HG03378 (cell line): ENCODE results near the gene ATE1.
A peak's percentile ranks its signal among the peaks of the same experiment; 100 is the strongest.
"Not testable (repeated sequence)": the region's sequence is repeated elsewhere in the genome, so short reads cannot be mapped to it uniquely, and the experiment has no call there.

Source experiments
- ATAC-seq: cut with Tn5 transposase; IDR thresholded peaks from one replicate; pipeline ENCODE4 v1.9.1; 2021; ENCODE audit warnings: mild to moderate bottlenecking, moderate library complexity; ENCODE audit not compliant: unreplicated experiment

ATE1 gene

DNA sequence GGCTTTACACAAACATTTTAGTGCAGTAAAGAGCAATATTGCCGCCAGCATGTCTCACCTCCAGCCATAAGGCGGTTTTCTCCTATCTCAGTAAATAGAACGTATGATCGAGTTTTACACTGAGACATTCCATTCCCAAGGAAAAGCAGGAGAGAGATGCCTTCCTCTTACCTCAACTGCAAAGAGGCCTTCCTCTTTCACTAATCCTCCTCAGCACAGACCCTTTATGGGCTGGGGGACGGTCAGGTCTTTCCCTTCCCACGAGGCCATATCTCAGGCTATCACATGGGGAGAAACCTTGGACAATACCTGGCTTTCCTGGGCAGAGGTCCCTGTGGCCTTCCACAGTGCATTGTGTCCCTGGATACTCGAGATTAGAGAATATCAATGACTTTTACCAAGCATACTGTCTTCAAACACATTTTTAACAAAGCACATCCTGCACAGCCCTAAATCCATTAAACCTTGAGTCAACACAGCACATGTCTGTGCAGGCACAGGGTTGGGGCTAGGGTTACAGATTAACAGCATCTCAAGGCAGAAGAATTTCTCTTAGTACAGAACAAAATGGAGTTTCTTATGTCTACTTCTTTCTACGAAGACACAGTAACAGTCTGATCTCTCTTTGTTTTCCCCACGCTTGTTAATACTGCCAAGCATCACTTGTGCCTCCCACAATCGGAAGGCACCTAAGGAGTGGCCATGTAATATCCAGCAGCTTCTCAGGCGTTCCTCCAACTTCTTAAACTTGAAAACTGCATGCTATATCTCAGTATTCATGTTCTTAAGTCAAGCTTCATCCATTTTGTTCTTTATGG lies 2.6 kb upstream of the ATE1 start:
- ATAC-seq, result not testable (repeated sequence)

- ATAC-seq, result not testable (repeated sequence)
Observed at GRCh38 chr10:121929585-121930267, 1.9 kb upstream of the ATE1 start.

DNA sequence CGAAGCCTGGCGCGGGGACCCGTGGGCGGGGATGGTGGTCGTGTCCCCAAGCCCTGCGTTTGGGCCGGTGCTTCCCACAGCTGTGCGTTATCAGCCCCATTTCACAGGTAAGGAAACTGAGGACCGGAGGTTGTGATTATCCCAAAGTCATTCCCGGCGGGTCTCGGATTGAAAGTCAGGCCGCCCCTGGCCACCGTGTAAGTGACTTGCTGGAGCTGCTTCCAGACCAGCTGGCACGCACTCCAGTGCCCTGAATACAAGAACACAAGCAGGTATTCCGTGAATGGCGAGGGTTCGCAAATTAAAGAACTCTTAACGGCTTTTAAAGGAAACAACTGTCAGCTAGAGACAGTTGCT lies 675 bp upstream of the ATE1 start:
- peak; percentile 12 for ATAC-seq

- ATAC-seq, result peak; percentile 39
Observed at GRCh38 chr10:121927318-121927840, 452 bp downstream of the ATE1 start.

- ATAC-seq, result peak; percentile 13
Observed at GRCh38 chr10:121926671-121927317, 1.0 kb downstream of the ATE1 start.

GRCh38 chr10:121926157-121926556 lies 1.7 kb downstream of the ATE1 start:
- no peak for ATAC-seq

- ATAC-seq, result no peak
Observed at GRCh38 chr10:121921238-121921931, 6.4 kb downstream of the ATE1 start.

GRCh38 chr10:121919666-121920065 lies 8.2 kb downstream of the ATE1 start:
- no peak for ATAC-seq

- not testable (repeated sequence) for ATAC-seq
Observed at GRCh38 chr10:121918800-121919199, 9.0 kb downstream of the ATE1 start.

DNA sequence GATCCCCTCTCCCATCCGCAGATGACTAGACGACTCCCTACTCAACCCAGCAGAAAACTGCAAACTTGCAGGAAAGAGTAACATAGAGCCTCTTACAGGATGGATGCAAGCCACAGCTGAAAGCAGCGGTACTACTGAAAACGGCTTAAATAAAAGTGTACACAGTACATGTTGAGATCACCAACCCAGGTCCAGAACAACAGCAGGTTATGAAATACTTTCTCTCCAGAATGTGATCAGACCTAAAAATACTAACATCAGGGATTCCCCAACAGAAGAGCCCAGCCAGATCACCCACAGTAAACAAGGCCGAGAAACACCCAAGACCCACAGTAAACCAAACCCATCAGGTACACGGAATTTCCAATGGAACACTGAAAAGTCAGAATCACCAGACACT lies 13.2 kb downstream of the ATE1 start:
- no peak for ATAC-seq

- ATAC-seq, result no peak
Observed at GRCh38 chr10:121911421-121911697, 16.5 kb downstream of the ATE1 start.

DNA sequence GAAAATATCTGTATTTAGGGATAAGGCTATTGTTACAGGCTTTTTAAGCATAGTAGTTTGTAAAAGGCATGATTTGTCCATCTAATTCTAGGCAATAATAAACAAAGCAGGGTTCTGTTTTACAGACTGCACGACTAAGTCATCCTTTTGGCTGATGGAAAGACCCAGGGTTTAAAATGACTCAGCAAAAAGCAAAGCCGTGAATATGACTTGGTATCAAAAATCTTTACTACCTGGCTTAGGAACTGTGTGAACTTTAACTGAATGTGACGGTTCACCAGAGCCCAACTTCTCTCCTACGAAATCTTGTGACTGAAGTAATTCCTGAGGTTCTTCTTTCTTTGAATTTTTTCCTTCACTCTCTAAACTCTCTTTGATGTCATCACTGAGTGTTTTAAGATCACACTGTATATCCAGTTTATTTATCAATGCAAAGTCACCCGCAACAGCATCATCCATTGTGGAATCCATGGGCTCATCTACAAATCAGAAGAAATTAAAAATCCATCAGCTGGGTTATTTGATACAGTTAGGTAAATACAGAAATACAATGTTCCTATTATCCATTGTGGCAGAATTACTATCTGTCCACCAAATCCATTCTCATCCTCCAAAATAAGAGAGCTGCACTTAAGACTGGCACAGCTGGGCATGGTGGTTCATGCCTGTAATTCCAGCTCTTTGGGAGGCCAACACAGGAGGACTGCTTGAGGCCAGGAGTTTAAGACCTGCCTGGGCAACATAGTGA lies 17.0 kb downstream of the ATE1 start:
- ATAC-seq, result no peak

GRCh38 chr10:121904888-121905287 lies 22.9 kb downstream of the ATE1 start:
- ATAC-seq, result no peak

GRCh38 chr10:121900443-121901174 lies 27.2 kb downstream of the ATE1 start:
- ATAC-seq, result peak; percentile 84

DNA sequence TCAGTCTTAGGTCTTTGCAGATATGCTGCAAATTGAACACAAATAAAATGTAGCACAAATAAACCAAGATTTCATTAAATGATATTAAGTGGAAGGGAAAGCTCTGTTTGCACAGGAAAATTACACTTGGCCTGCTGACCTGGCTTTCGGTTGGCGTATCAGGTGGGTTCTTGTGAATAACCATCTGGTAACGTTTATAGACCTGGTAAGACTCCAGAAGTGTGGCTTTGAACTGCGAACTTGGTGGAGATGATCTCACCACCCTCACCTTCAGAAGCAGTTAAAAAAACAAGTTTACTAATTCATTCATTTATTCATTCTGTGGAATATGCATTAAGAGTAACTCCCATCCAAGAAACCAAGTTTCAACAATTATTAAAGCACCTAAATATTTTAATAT lies 28.1 kb downstream of the ATE1 start:
- no peak for ATAC-seq

- no peak for ATAC-seq
Observed at GRCh38 chr10:121891103-121891502, 36.7 kb downstream of the ATE1 start.

GRCh38 chr10:121889212-121889611 lies 38.6 kb downstream of the ATE1 start:
- ATAC-seq, result no peak

GRCh38 chr10:121886997-121887622 lies 40.7 kb downstream of the ATE1 start:
- no peak for ATAC-seq

DNA sequence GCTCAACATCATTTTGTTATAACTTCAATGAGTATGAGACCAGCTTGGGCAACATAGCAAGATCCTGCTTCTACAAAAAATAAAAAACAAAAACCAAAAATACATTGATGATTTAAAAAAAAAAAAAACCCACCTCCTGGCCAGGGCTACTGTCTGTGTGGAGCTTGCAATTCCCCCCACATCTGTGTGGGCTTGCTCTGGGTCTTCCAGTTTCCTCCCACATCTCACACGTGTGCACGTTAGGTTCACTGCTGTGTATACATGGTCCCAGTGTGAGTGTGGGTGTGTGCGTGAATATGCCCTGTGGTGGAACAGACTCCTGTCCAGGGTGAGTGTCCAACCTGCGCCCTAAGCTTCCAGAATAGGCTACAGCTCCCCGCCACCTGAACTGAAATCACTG lies 41.6 kb downstream of the ATE1 start:
- ATAC-seq, result no peak
